ENCODE results near the gene HASPIN.

Gene HASPIN

DNA sequence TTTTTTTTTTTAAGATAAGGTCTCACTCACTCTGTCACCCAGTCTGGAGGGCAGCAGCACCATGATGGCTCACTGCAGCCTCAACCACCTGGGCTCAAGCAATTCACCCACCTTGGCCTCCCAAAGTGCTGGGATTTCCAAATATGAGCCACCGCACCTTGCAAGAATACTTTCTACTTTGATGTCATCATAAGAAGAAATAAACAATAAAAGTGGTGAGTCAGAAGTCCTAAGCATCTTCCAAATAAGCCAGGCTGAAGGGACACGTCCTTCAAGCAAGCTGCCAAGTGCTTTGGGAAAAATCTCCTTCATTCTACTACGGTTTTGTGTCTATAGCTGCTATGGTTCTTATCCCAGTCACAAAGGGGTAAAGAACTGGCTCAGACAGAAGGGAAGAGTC, 20.3 kb downstream of the HASPIN start:
- no peak for DNase-seq (ENCODE audit: low spot score)
- in situ Hi-C loops (cut with MboI; ENCODE audit: low sequenced_read_pairs, unreplicated experiment), result loop anchor here (5.0 kb wide), 1 partner anchor 78 kb away; no protein-coding TSS in a partner anchor
- TF ChIP-seq, protein P1, sequence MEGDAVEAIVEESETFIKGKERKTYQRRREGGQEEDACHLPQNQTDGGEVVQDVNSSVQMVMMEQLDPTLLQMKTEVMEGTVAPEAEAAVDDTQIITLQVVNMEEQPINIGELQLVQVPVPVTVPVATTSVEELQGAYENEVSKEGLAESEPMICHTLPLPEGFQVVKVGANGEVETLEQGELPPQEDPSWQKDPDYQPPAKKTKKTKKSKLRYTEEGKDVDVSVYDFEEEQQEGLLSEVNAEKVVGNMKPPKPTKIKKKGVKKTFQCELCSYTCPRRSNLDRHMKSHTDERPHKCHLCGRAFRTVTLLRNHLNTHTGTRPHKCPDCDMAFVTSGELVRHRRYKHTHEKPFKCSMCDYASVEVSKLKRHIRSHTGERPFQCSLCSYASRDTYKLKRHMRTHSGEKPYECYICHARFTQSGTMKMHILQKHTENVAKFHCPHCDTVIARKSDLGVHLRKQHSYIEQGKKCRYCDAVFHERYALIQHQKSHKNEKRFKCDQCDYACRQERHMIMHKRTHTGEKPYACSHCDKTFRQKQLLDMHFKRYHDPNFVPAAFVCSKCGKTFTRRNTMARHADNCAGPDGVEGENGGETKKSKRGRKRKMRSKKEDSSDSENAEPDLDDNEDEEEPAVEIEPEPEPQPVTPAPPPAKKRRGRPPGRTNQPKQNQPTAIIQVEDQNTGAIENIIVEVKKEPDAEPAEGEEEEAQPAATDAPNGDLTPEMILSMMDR (IDR thresholded peaks at IDR 0.05; ENCODE audit: borderline replicate concordance, control extremely low read depth, extremely low read depth, insufficient read depth, missing control alignments), result no peak

DNA sequence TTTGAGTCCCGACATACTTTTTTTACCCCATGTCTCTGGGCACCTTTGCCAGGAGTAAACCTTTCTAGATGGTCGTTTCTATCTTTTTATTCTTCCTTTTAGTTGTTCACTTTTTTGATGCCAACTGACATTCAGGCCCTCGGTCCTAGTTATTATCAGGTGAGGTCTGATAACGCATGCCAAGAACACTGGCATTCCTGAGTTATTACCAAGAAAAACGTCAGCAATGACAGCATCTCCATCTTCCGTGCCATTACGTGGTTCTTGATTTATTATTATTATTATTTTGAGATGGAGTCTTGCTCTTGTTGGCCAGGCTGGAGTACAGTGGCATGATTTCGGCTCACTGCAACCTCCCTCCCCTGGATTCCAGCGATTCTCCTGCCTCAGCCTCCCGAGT, 21.4 kb downstream of the HASPIN start:
- DNase-seq (ENCODE audit: low spot score), result no peak
- in situ Hi-C loops (cut with MboI; ENCODE audit: low sequenced_read_pairs, unreplicated experiment), result no loop called here
- TF ChIP-seq, protein P1 (IDR thresholded peaks at IDR 0.05; ENCODE audit: borderline replicate concordance, control extremely low read depth, extremely low read depth, insufficient read depth, missing control alignments), result no peak

DNA sequence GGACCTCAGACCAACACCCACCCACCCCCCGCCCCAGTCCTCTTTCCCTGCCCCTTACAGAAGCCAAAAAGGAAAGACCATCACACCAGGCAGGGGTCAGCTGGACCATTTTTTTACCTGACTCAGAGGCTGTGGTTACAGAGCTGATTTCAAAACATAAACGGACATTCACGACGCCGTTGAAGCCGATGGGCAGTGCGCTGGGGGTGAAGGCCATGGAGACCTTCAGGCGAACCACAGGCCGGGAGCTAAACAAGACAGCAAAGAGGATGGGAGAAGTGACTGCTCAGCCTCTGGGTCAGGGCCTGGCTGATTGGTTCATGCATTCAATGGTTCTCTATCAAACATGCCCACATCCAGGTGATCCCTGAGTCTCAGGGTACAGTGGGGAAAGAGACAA, 24.1 kb downstream of the HASPIN start:
- in situ Hi-C loops (cut with MboI; ENCODE audit: low sequenced_read_pairs, unreplicated experiment), result no loop called here
- DNase-seq (ENCODE audit: low spot score), result no peak
- TF ChIP-seq, protein P1 (IDR thresholded peaks at IDR 0.05; ENCODE audit: borderline replicate concordance, control extremely low read depth, extremely low read depth, insufficient read depth, missing control alignments), result no peak

DNA sequence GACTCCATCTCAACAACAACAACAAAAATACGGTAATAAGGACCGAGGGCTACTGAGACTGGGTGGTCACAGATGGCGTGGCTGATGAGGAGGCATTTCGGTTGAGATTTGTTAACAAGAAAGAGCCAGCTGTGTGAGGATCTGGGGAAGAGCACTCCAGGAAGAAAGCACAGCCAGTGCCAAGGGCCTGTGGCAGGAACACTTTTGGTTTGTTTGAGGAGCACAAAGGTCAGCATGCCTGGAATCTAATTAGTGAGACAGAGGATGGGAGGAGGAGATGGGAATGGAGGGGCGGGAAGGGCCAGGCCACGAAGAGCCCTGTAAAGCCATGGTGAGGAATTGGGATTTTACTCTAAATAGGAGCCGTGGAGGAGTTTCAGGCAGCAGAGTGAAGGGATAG, 24.9 kb downstream of the HASPIN start:
- in situ Hi-C loops (cut with MboI; ENCODE audit: low sequenced_read_pairs, unreplicated experiment), result no loop called here
- TF ChIP-seq, protein P1 (IDR thresholded peaks at IDR 0.05; ENCODE audit: borderline replicate concordance, control extremely low read depth, extremely low read depth, insufficient read depth, missing control alignments), result no peak
- DNase-seq (ENCODE audit: low spot score), result no peak

DNA sequence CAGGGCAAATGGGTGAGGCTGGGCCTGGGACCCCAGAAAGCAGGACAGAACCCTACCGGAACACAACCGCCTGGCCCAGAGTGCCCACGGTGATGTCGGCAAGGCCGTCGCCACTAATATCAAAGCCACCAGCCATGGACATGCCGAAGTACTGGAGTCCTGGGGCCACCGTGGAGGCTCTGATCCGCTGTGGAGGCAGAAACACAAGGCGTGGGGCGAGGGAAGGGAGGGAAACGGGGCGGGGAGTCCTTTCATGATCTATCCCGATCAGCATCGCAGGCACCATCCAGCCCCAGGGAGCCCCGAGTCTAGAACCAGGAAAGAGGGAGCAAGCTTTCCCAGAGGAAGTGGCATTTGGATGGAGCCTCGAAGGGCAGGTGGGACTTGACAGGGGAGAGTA, 26.6 kb downstream of the HASPIN start:
- DNase-seq (ENCODE audit: low spot score), result no peak
- in situ Hi-C loops (cut with MboI; ENCODE audit: low sequenced_read_pairs, unreplicated experiment), result no loop called here
- TF ChIP-seq, protein P1 (IDR thresholded peaks at IDR 0.05; ENCODE audit: borderline replicate concordance, control extremely low read depth, extremely low read depth, insufficient read depth, missing control alignments), result no peak

DNA sequence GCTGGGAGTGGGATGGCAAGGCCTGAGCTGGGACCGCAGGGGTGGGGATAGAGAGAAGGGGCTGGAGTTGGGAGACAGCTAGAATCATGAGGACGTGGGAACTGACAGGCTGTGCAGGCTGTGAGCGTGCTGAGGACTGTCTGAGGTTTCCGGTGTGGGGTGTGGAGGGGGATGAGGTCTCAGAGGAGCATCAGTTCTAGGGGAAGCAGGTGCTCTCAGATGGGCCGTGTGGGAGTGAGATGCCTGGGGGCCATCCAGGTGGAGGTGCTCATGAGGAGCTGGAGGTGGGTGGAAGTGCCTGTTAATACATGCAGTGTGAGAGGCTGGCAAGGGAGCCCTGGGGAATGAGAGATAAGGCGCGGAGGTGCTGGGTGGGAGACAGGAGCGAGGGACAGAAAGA, 27.2 kb downstream of the HASPIN start:
- in situ Hi-C loops (cut with MboI; ENCODE audit: low sequenced_read_pairs, unreplicated experiment), result no loop called here
- TF ChIP-seq, protein P1 (IDR thresholded peaks at IDR 0.05; ENCODE audit: borderline replicate concordance, control extremely low read depth, extremely low read depth, insufficient read depth, missing control alignments), result no peak
- DNase-seq (ENCODE audit: low spot score), result no peak

DNA sequence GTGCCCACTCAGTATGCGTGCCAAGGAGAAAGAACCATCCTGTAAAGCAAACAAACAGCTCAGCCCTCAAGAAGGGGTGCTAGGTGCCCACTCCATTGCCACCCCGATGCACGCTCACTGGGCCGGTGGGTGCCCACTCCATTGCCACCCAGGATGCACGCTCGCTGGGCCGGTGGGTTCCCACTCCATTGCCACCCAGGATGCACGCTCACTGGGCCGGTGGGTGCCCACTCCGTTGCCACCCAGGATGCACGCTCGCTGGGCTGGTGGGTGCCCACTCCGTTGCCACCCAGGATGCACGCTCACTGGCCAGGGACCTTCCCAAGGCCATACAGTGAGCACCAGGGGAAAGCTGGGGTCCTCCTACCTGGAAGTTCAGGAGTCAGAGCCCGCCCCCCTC, 28.1 kb downstream of the HASPIN start:
- in situ Hi-C loops (cut with MboI; ENCODE audit: low sequenced_read_pairs, unreplicated experiment), result no loop called here
- no peak for DNase-seq (ENCODE audit: low spot score)
- TF ChIP-seq, protein P1 (IDR thresholded peaks at IDR 0.05; ENCODE audit: borderline replicate concordance, control extremely low read depth, extremely low read depth, insufficient read depth, missing control alignments), result no peak

Data from GM13976 (cell line).